Embryonic facial prominence (tissue), 1 donor: ENCODE results near the gene ZNF862.

Source experiments
- DNase-seq: peaks from one replicate; pipeline ENCODE4 v3.0.0-alpha.2; 2016; ENCODE audit errors: extremely low spot score

Gene ZNF862

DNA sequence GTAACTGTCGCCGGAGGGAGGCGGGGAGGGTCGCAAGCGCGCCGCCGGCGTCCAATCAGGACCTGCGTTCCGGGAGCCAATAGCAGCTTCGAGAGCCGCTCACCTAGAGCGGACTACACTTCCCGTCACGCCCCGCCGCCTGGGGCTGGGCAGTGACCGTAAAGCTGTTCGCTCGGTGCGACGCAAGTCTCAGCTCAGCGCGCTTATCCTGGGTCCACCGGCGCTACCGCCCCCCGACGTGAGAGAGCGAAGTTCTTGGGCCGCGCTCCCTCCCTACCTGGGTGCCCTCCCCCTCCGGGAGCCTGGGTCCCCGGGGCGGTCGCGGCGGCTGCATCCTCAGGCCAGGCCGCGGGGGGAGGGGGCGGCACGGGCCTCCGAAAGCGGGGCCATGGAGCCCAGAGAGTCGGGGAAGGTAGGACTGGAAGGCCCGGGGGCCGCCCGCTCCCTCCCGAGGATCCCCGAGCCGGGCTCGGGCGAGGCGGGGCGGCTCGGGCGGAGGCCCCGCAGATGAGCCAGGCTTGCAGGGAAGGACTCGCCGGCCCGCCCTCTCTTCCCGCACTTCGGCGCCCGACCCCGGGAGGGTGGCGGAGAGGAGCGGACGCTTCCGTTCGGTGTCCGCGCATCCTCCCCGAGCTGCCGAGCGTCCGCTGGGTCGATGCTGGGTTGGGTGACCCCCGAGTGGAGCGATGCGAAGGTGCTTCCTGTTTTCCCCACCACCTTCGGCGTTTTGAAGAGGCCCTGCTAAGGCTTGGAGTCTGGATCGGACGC is at the start of gene ZNF862:
TSS of gene ZNF862 (plus strand) at position 152 of the 768 bp plus-strand sequence. CDS start at position 389, 237 bp downstream.
- peak; percentile 92 for DNase-seq

DNA sequence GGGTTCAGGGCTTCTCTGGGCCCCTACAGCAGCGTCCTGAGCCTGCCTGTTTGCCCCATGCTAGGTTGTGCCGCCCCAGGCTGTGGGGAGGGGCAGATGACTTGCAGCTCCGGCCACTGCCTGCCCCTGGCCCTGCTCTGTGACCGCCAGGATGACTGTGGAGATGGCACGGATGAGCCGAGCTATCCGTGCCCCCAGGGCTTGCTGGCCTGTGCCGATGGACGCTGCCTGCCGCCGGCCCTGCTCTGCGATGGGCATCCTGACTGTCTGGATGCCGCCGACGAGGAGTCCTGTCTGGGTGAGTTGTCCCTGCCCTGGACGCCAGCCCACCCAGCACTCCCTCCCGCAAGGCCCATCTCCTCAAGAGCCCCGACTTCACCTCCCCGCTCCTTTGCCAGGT is 49.1 kb upstream of the ZNF862 start:
- no peak for DNase-seq

DNA sequence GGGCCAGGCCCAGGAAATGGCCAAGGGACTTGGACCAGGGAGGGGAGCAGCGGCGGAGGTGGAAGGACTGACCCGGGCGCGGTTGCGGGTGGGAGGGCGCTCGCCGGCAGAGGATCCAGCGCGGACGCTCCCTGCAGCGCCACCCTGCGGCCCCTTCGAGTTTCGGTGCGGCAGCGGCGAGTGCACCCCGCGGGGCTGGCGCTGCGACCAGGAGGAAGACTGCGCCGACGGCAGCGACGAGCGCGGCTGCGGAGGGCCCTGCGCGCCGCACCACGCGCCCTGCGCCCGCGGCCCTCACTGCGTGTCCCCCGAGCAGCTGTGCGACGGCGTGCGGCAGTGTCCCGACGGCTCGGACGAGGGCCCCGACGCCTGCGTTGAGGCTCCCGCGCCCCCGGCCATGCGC is 48.0 kb upstream of the ZNF862 start:
- no peak for DNase-seq

DNA sequence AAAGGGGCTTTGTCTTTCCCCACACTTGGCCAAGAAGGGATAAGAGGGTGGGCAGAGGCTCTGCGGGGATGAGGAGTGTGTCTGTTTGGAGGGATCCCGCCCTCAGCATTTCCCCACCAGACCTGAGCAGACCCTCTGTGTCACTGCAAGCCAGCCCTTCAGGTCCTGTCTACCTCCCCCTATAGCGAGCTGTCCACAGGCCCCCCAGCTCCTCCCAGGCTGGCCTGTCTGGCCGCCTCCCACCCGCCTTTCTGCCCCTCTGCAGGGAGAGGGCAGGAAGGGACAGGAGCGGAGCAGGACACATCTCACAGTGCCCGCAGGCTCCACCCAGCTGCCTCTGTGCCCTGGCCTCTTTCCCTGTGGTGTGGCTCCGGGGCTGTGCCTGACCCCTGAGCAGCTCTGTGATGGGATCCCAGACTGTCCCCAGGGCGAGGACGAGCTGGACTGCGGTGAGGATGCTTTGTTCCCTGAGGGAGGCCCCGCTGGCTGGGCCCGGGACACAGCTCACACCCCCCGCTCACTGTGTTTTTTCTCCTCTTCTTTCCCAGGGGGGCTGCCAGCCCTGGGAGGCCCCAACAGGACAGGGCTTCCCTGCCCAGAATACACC is 47.3 kb upstream of the ZNF862 start:
- no peak for DNase-seq

DNA sequence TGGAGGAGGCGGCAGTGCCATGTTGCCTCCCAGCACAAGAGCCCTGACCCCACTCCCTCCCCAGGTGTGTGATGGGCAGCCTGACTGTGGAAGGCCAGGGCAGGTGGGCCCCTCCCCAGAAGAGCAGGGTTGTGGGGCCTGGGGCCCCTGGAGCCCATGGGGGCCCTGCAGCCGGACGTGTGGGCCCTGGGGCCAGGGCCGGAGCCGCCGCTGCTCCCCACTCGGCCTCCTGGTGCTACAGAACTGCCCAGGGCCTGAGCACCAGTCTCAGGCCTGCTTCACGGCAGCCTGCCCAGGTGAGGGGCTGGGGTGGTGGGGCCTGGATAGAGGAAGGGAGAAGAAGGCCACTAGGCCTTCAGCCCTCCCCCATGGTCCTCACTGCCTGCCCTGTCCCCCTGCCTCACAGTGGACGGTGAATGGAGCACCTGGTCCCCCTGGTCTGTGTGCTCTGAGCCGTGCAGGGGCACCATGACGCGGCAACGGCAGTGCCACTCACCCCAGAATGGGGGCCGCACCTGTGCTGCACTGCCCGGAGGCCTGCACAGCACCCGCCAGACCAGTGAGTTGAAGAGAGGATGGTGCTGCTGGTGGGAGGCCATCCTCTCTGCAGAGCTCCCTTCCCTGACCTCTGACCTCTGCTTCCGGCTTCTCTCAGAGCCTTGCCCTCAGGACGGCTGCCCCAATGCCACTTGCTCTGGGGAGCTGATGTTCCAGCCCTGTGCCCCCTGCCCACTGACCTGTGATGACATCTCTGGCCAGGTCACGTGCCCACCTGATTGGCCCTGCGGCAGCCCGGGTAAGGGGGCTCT is 46.6 kb upstream of the ZNF862 start:
- DNase-seq: no peak

DNA sequence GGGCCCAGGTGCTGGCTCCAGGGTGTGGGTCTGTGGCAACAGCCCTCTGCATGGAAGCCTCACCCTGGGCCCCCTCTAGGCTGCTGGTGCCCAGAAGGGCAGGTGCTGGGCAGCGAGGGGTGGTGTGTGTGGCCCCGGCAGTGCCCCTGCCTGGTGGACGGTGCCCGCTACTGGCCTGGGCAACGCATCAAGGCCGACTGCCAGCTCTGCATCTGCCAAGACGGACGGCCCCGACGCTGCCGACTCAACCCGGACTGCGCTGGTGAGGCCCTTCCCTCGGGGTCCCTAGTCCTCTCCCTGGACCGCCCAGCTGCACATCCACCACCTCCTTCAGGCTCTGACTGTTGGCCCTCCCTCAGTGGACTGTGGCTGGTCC is 46.0 kb upstream of the ZNF862 start:
- DNase-seq: no peak

DNA sequence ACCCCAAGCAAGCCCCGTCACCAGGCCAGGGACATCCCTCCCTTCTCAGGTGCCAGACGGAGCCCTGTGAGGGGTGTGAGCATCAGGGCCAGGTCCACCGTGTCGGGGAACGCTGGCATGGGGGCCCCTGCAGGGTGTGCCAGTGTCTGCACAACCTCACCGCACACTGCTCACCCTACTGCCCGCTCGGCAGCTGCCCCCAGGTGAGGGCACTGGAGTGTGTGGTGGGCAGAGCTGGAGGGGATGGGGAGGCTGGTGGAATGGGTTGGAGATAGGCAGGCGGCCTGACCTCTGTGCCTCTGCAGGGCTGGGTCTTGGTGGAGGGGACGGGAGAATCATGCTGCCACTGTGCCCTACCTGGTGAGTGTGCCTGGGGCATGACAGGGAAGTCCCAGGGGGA is 44.9 kb upstream of the ZNF862 start:
- DNase-seq: no peak

DNA sequence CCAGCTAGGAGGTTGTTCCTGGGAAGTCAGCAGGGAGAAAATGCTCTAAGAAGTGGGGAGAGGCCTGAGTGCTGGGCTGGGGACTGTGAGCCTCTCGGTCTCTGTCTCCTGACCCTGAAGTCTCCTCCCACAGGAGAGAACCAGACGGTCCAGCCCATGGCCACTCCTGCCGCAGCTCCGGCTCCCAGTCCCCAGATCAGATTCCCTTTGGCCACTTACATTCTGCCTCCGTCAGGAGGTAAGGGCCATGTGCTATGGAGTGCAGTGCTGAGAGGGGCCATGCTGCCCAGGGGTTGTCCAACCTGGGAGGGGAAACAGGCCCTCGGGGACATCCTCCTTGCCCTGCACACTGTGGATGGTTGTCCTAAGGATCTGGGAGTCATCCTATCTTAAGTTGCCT is 43.5 kb upstream of the ZNF862 start:
- DNase-seq: no peak

DNA sequence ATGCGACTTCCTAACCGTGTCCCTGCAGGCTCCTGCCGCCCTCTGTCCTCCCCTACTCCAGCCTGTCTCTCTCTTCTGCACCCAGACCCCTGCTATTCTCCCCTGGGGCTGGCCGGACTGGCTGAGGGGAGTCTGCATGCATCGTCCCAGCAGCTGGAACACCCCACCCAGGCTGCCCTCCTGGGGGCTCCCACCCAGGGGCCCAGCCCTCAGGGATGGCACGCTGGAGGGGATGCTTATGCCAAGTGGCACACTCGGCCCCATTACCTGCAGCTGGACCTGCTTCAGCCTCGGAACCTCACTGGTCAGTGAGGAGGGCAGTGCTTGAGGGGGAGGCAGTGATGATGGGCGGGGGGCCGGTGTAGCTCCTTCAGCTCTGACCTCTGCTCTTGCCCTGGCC is 43.0 kb upstream of the ZNF862 start:
- DNase-seq: no peak

DNA sequence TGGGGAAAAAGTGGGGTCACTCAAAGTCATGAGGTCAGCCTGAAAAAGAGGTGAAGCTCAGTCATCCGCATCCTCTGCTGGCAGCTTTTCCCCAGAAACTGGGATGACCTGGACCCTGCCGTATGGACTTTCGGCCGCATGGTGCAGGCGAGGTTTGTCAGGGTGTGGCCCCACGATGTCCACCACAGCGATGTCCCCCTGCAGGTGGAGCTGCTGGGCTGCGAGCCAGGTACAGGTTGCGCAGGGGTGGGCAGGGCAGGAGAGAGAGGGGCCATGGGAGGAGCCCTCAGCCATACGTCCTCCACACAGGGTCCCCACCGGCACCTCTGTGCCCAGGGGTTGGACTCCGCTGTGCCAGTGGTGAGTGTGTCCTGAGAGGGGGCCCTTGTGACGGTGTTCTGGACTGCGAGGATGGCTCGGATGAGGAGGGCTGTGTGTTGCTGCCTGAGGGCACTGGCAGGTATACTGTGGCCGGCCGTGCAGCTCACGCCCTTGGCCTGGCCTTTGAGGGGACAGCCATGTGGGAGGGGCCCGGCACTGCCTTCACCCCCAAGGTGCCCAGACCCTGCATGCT is 41.8 kb upstream of the ZNF862 start:
- no peak for DNase-seq

DNA sequence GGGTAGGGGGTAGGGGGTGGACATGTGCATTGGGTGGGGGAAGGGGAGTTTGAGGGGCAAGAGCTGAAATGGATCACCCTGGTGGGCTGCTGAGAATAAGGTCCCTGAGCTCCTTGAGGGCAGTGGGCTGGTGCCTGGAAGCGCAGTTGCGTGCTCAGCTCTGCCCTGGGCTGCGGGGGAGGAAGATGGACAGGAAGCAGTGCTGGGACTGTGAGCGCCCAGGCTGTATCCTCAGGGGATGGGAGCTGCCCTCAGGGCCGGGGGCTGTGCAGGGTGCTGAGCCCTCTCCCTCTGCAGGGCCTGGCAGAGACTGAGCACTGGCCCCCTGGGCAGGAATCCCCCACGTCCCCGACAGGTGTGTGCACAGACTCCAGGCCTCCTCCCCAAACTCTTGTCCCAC is 40.4 kb upstream of the ZNF862 start:
- no peak for DNase-seq

DNA sequence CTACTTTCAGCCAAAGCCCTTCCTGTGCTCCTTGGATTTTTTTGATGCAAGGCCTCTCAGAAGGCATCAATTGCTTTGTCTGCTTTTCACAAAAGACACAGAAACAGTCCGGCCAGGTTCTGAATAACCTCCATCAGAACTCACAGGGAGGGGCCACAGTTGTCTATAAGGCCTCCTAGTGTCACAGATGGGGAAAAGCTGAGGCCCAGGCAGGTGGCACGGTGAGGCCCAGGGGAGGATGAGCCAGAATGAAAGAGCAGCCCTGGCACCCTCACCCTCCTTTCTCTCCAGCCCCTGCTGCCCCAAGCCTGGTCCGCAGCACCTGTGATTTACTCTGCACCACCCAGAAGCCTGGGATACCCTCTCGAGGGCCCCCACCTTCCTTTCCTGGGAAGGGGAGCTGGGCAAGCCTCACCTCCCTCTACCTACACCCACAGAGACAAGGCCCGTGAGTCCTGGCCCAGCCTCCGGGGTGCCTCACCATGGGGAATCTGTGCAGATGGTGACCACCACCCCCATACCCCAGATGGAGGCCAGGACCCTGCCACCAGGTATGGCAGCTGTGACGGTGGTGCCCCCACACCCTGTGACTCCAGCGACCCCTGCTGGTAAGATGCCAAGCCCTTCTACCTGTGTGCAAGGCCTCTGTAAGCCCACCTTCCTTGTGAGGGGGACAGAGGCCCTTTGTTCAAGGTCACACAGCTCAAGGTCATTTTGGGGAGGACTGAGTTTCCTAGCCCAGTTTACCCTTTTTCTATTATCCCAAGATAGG is 38.6 kb upstream of the ZNF862 start:
- no peak for DNase-seq

DNA sequence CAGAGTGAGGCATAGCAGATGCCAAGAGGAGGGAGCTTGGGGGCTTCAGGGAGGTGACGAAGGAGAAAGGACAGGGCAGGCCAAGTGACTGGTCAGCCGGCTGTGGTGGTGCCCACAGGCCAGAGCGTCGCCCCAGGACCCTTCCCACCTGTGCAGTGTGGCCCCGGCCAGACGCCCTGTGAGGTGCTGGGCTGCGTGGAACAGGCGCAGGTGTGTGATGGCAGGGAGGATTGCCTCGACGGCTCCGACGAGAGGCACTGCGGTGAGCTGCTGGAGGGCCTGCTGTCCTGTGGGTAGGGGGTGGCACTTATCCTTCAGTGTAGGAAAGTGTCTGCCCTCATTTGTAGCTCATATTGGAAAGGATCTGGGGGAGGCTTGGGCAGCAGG is 38.0 kb upstream of the ZNF862 start:
- DNase-seq: no peak

DNA sequence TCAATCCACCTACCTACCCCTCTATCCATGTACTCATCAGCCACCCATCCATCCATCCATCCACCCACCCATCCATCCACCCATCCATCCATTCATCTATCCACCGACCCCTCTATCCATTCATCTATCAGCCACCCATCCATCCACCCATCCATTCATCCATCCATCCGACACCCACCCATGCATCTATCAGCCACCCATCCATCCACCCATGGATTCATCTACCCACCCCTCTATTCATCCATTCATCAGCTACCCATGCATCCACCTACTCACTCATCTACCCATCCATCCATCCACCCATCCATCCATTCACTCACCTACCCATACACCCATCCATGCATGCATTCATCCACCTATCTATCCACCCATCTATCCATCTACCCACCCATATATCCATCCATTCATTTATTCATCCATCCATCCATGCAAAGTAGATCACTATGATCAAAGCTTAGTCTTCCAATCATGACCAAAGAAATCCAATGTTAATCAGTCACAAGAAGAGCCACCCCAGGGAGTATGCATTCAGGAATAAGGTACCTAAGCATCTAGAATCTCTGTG is 37.1 kb upstream of the ZNF862 start:
- DNase-seq: no peak

DNA sequence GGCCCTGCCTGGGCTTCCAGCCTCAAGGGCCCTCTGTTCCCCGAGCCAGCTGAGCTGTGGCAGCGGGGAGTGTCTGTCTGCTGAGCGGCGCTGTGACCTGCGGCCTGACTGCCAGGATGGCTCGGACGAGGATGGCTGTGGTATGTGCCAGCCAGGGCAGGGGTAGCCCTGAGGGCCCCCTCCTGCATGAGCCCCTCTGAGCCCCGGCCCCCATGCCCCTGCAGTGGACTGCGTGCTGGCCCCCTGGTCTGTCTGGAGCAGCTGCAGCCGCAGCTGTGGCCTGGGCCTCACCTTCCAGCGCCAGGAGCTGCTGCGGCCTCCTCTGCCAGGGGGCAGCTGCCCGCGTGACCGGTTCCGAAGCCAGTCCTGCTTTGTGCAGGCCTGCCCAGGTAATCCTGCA is 36.4 kb upstream of the ZNF862 start:
- DNase-seq: no peak

DNA sequence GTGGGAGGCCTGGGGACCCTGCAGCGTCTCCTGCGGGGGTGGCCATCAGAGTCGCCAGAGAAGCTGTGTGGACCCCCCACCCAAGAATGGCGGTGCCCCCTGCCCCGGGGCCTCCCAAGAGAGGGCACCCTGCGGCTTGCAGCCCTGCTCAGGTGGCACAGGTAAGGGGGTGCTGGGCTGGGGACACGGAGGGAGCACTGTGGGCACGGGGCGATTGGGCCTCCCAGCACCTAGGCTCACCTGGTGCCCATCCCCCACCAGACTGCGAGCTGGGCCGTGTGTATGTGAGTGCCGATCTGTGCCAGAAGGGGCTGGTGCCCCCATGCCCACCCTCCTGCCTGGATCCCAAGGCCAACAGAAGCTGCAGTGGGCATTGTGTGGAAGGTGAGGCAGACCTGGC is 35.2 kb upstream of the ZNF862 start:
- DNase-seq: no peak

DNA sequence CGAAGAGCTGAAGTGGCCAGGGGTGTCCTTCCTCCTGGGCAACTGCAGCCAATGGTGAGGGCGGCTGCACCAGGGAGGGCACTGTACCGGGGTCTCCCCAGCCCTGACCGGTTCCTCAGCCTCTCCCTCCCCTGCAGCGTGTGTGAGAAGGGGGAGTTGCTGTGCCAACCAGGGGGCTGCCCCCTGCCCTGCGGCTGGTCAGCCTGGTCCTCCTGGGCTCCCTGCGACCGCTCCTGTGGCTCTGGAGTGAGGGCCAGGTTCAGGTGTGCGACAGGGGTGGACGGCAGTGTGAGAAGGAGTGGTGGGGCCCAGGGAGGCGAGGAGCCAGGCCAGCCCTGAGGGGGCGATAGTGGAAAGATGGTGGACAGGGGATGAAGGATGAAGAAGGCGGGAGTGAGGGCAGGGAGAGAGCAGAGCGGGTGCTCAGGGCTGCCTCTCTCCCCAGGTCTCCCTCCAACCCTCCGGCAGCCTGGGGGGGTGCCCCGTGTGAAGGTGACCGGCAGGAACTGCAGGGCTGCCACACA is 34.6 kb upstream of the ZNF862 start:
- DNase-seq: no peak

DNA sequence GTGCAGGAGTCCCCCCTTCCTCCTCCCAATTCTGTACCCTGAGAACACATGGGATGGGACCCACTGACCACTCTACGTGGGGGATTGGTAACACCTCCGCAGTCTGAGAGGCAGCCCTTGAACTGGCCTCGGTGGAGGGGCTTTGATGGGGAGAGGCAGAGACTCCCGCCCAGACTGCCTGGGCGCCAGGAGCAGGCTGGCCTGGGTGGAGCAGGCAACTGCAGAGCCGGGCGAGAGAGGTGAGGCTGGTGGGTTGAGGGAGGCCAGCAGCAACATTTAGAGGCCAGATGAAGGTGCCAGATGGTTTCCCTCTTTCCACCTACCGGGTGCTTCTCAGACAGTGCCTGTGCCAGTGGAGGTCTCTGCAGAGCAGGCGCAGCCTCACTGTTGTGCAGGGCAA is 34.1 kb upstream of the ZNF862 start:
- DNase-seq: no peak

DNA sequence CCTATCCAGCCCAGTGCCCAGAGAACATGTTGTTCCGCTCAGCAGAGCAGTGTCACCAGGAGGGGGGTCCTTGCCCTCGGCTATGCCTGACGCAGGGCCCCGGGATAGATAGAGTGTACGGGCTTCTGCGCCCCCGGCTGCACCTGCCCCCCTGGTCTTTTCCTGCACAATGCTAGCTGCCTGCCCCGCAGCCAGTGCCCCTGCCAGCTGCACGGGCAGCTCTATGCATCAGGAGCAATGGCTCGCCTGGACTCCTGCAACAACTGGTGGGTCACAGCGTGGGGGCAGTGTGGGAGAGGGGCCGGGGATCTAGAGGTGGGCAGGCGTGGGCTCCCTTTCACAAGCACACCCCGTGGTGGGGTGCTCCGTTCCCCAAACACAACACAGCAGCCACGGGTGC is 31.4 kb upstream of the ZNF862 start:
- DNase-seq: no peak

DNA sequence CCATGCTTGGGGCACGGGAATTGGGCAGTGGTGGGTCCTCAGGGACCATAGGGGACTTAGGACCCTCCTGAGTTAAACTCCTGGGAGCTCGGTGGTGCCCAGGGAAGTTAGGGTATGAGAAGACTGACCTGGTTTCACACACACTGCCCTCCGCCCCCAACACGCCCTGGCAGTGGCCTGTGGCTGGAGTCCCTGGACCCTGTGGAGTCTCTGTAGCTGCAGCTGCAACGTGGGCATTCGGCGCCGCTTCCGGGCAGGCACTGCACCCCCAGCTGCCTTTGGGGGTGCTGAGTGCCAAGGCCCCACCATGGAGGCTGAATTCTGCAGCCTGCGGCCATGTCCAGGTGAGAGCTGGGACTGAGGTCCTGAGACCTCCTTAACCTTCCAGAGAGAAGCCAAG is 29.9 kb upstream of the ZNF862 start:
- no peak for DNase-seq

DNA sequence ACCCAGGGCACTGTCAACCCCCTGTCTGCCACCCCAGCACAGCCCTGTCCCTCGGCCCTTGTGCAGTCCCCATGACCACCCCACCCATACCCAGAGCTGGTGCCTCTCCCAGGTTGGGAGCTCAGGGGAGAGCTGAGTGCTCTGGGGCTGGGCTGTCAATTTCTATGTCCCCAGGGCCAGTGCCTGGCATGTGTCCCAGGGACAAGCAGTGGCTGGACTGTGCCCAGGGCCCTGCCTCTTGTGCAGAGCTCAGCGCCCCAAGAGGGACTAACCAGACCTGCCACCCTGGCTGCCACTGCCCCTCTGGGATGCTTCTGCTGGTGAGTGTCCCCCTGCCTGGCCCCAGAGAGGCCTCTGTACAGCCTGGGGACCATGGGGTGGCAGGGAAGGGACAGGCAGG is 29.0 kb upstream of the ZNF862 start:
- DNase-seq: no peak
